ENCODE results near the gene VKORC1.

Gene VKORC1

GRCh38 chr16:31081428-31082351 is 12.9 kb downstream of the VKORC1 start:
- DNase-seq: no peak

GRCh38 chr16:31080756-31081419 is 13.7 kb downstream of the VKORC1 start:
- no peak for DNase-seq

- DNase-seq: no peak
Measured at GRCh38 chr16:31080035-31080629, 14.5 kb downstream of the VKORC1 start.

DNA sequence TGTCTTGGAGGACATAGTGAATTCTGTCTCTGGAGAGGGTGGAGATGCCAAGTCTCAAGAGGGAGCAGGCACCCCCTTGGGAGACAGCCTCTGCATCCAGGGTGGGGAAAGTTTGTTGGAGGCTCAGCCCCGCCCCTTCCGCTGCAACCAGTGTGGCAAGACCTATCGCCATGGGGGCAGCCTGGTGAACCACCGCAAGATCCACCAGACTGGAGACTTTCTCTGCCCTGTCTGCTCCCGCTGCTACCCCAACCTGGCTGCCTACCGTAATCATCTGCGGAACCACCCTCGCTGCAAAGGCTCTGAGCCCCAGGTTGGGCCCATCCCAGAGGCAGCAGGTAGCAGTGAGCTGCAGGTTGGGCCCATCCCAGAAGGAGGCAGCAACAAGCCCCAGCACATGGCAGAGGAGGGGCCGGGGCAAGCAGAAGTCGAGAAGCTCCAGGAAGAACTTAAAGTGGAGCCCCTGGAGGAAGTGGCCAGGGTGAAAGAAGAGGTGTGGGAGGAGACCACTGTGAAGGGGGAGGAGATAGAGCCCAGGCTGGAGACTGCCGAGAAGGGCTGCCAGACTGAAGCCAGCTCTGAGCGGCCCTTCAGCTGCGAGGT is 15.2 kb downstream of the VKORC1 start:
- no peak for DNase-seq

DNA sequence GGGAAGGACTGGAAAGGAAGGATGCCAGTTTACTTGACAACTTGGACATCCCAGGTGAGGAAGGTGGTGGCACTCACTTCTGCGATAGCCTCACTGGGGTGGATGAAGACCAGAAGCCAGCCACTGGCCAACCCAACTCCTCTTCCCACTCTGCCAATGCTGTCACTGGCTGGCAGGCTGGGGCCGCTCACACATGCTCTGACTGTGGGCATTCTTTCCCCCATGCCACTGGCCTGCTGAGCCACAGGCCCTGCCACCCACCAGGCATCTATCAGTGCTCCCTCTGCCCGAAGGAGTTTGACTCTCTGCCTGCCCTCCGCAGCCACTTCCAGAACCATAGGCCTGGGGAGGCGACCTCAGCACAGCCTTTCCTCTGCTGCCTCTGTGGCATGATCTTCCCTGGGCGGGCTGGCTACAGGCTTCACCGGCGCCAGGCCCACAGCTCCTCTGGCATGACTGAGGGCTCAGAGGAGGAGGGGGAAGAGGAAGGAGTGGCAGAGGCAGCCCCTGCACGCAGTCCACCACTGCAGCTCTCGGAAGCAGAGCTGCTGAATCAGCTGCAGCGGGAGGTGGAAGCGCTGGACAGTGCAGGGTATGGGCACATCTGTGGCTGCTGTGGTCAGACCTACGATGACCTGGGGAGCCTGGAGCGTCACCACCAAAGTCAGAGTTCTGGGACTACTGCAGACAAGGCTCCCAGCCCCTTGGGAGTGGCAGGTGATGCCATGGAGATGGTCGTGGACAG is 15.8 kb downstream of the VKORC1 start:
- DNase-seq: no peak

- DNase-seq: no peak
Measured at GRCh38 chr16:31077592-31078396, 16.8 kb downstream of the VKORC1 start.

DNA sequence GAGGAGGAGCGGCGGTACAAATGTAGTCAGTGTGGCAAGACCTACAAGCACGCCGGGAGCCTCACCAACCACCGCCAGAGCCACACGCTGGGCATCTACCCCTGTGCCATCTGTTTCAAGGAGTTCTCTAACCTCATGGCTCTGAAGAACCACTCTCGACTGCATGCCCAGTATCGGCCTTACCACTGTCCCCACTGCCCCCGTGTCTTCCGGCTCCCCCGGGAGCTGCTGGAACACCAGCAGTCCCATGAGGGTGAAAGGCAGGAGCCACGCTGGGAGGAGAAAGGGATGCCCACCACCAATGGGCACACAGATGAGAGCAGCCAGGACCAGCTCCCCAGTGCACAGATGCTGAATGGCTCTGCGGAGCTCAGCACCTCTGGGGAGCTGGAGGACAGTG is 17.6 kb downstream of the VKORC1 start:
- no peak for DNase-seq

DNA sequence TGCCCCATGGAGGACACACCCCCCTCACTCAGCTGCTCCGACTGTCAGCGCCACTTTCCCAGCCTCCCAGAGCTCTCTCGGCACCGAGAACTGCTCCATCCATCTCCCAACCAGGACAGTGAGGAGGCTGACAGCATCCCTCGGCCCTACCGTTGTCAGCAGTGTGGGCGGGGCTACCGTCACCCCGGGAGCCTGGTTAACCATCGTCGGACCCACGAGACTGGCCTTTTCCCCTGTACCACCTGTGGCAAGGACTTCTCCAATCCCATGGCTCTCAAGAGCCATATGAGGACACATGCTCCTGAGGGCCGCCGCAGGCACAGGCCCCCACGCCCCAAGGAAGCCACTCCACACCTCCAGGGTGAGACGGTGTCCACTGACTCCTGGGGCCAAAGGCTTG is 18.3 kb downstream of the VKORC1 start:
- no peak for DNase-seq

DNA sequence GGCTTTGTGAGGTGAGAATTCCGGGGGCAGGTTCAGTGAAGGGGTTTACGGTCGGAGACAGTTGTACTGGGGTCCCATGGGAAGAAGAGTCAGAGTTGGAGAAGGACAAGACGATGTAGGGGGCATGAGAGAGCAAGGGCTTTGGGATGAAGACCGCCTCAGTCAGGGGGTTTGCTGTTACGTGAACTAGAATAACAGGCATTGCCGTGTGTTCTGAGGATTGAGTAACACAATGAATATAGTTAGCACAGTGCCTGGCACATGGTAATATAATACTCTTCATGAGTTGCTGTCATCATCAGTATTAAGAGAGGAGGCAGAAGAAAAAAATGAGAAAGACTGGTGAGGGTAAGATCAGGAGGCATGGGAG is 19.8 kb downstream of the VKORC1 start:
- DNase-seq: no peak

DNA sequence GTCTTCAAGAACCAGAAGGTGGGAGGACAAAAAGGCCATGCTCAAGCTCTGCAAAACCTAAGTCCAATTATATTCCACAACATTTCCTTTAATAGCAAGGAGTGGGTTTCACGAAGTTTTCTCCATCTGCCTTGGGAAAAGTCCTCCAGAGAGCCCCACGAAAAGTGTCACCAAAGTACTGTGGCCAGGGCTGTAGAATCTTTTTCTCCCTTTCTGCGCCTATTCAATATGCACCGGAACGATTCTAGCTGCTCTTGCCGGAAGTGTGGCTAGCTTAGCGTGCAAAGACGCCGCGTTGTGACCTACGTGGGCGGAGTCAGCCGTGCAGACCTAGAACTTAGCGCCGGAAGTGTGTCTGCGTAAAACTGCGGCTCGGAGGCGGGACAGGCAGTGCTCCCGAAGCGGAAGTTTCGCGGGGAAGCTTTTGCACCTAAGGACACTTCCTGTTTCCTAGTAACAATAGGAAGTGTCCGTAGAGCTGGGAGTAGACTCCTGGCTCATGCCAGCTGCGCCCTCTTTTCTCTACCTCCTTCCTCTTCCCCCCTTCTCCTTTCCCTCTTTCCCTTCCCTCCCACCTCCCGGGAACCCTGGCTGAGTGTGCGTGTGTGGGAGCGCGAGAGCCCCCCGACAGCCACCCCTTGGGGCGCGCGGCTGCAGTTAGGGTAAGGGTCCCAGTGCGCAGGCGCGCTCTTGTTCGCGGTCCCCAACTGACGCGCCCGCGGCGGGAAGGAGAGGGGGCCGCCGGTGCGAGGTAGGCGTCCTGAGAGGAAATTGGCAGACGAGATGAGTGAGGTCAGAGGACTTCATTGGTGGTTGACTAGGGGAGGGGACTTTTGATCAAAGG is 20.4 kb downstream of the VKORC1 start, which contains the start of the genes ZNF646 and ZNF668:
Gene ZNF646 (plus strand): TSS at position 453 of the 844 bp plus-strand sequence. CDS start 1,903 bp downstream, outside the sequence.
Gene ZNF668 (minus strand): TSS at position 271 of the 844 bp plus-strand sequence. CDS start 9,781 bp downstream, outside the sequence.
- DNase-seq: no peak

- DNase-seq: no peak
Measured at GRCh38 chr16:31073142-31073969, 21.2 kb downstream of the VKORC1 start.

- DNase-seq: no peak
Measured at GRCh38 chr16:31072540-31073141, 22.0 kb downstream of the VKORC1 start.

DNA sequence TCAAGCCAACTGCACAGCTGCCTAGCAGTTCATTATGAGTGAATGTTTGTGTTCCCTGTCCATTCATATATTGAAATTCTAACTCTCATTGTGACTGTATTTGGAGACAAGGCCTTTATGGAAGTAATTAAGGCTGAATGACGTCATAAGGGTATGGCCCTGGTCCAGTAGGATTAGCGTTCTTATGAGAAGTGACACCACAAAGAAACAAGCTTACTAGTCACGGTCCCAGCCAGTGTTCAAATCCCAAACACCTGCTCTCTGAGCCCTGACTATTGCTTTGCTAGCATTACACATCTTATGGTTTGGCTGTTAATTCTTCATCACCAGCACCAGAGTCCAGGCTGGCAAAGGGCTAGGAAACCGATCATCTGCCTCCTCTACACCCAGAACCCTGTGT is 22.7 kb downstream of the VKORC1 start:
- DNase-seq: no peak

DNA sequence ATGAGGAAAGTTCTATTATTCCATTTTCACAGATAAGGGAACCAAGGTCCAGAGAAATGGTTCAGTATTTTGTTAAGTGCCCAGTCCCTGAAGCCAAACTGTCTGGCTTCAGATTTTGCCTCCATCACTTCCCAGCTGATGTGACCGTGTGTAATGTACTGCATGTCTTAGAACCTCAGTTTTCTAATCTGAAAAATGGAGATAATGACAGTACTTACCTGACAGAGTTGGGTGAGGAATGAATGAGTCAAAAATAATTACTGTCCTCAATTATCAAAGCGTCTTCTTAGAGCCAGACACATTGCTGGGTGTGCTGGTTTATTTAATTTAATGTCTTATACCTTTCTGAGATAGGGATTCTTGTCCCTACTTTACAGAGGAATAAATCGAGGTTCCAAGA is 27.3 kb downstream of the VKORC1 start:
- DNase-seq: no peak

- no peak for DNase-seq
Measured at GRCh38 chr16:31064882-31065461, 29.6 kb downstream of the VKORC1 start.

GRCh38 chr16:31063843-31064611 is 30.6 kb downstream of the VKORC1 start:
- DNase-seq: no peak

- no peak for DNase-seq
Measured at GRCh38 chr16:31063495-31063842, 31.1 kb downstream of the VKORC1 start.

GRCh38 chr16:31061813-31062440 is 32.7 kb downstream of the VKORC1 start:
- DNase-seq: no peak

Measured in cortex of kidney (tissue), 1 donor.